ENCODE data around the gene PXK. TPM values are rescaled to one million over a fixed set of nuclear protein-coding genes. Genes with fewer than 3 reads are reported as not detected.

PXK gene
- total RNA-seq, 1 donor from 2014 or later = 12.4 TPM

GRCh38 chr3:58345457-58345856, 12.8 kb downstream of the PXK start:
- DNase-seq (ENCODE audit: extremely low spot score, unreplicated experiment) = no peak
- no peak for TF ChIP-seq CTCF (conservative IDR thresholded peaks at IDR 0.05)
- peaks cover 10% of the 10 kb centered on the region for H3K4me1 Mint-ChIP-seq (ENCODE audit: unreplicated experiment)
- H3K9me3 Mint-ChIP-seq = no peaks in the 10 kb centered on the region
- no peak overlapping the region for H3K4me3 Mint-ChIP-seq
- H3K36me3 Mint-ChIP-seq = peaks cover 9% of the 10 kb centered on the region
- H3K27me3 Mint-ChIP-seq = no peaks in the 10 kb centered on the region
- no peak overlapping the region for H3K27ac Mint-ChIP-seq

GRCh38 chr3:58346368-58346767, 13.7 kb downstream of the PXK start:
- Mint-ChIP-seq H3K27me3 (no peaks in the 10 kb centered on the region), H3K27ac (no peak overlapping the region), H3K4me3 (no peak overlapping the region), H3K9me3 (no peaks in the 10 kb centered on the region), H3K4me1 (ENCODE audit: unreplicated experiment) (peaks cover 16% of the 10 kb centered on the region), H3K36me3 (peaks cover 5% of the 10 kb centered on the region)
- DNase-seq (ENCODE audit: extremely low spot score, unreplicated experiment) = no peak
- no peak for TF ChIP-seq CTCF (conservative IDR thresholded peaks at IDR 0.05)

- no peaks in the 10 kb centered on the region for H3K9me3 Mint-ChIP-seq
- no peak for TF ChIP-seq CTCF (conservative IDR thresholded peaks at IDR 0.05)
- H3K27me3 Mint-ChIP-seq = no peaks in the 10 kb centered on the region
- no peak overlapping the region for H3K4me3 Mint-ChIP-seq
- no peak overlapping the region for H3K27ac Mint-ChIP-seq
- DNase-seq (ENCODE audit: extremely low spot score, unreplicated experiment) = no peak
- peaks cover 5% of the 10 kb centered on the region for H3K36me3 Mint-ChIP-seq
- peaks cover 29% of the 10 kb centered on the region for H3K4me1 Mint-ChIP-seq (ENCODE audit: unreplicated experiment)
Observed at GRCh38 chr3:58347984-58348383, 15.3 kb downstream of the PXK start.

GRCh38 chr3:58349792-58350626, 17.3 kb downstream of the PXK start:
- TF ChIP-seq CTCF (conservative IDR thresholded peaks at IDR 0.05) = no peak
- no peaks in the 10 kb centered on the region for H3K27me3 Mint-ChIP-seq
- peaks cover 7% of the 10 kb centered on the region for H3K36me3 Mint-ChIP-seq
- H3K27ac Mint-ChIP-seq = peak overlapping the region; percentile 52
- peaks cover 29% of the 10 kb centered on the region for H3K4me1 Mint-ChIP-seq (ENCODE audit: unreplicated experiment)
- H3K4me3 Mint-ChIP-seq = peak overlapping the region; percentile 44
- no peaks in the 10 kb centered on the region for H3K9me3 Mint-ChIP-seq
- no peak for DNase-seq (ENCODE audit: extremely low spot score, unreplicated experiment)

- H3K4me1 Mint-ChIP-seq (ENCODE audit: unreplicated experiment) = peaks cover 29% of the 10 kb centered on the region
- no peaks in the 10 kb centered on the region for H3K9me3 Mint-ChIP-seq
- no peak for DNase-seq (ENCODE audit: extremely low spot score, unreplicated experiment)
- H3K27me3 Mint-ChIP-seq = no peaks in the 10 kb centered on the region
- H3K36me3 Mint-ChIP-seq = peaks cover 7% of the 10 kb centered on the region
- no peak for TF ChIP-seq CTCF (conservative IDR thresholded peaks at IDR 0.05)
- H3K27ac Mint-ChIP-seq = peak overlapping the region; percentile 52
- H3K4me3 Mint-ChIP-seq = peak overlapping the region; percentile 44
Observed at GRCh38 chr3:58350627-58351013, 17.9 kb downstream of the PXK start.

All from type B pancreatic cell (in vitro differentiated cells).